NCI-H2029 treated with DMSO at 0.1 percent for 48 hours (cell line): ENCODE results near the gene SPATA18.

Experiments used
- DNase-seq: peaks from one replicate; lab custom pipeline; 2025; lab: John Stamatoyannopoulos, UW

SPATA18 gene

GRCh38 chr4:52051213-52051614, at the start of gene SPATA18:
Gene SPATA18, plus strand, starts transcription at chr4:52051304. Its CDS starts 401 bp downstream, at chr4:52051705.
- DNase-seq = no peak

GRCh38 chr4:52001616-52002015, 49.5 kb upstream of the SPATA18 start:
- DNase-seq = no peak

GRCh38 chr4:52004414-52004813, 46.7 kb upstream of the SPATA18 start:
- no peak for DNase-seq

- no peak for DNase-seq
These were observed 45.4 kb upstream of the SPATA18 start for GRCh38 chr4:52005604-52006273.

GRCh38 chr4:52006887-52007286, 44.2 kb upstream of the SPATA18 start:
- no peak for DNase-seq

GRCh38 chr4:52010986-52011385, 40.1 kb upstream of the SPATA18 start:
- DNase-seq = no peak

- no peak for DNase-seq
These were observed 38.5 kb upstream of the SPATA18 start for GRCh38 chr4:52012651-52013050.

GRCh38 chr4:52014903-52015302, 36.2 kb upstream of the SPATA18 start:
- DNase-seq = no peak

- DNase-seq = no peak
These were observed 35.7 kb upstream of the SPATA18 start for GRCh38 chr4:52015366-52015765.

- no peak for DNase-seq
These were observed 34.1 kb upstream of the SPATA18 start for GRCh38 chr4:52016981-52017380.

GRCh38 chr4:52017814-52018213, 33.3 kb upstream of the SPATA18 start:
- no peak for DNase-seq

GRCh38 chr4:52019936-52020657, 31.0 kb upstream of the SPATA18 start, which contains the start of gene LRRC66:
Gene LRRC66, minus strand, starts transcription at chr4:52020363. Its CDS starts 2,750 bp downstream, at chr4:52017613.
- no peak for DNase-seq

- no peak for DNase-seq
These were observed 22.1 kb upstream of the SPATA18 start for GRCh38 chr4:52028970-52029369.

GRCh38 chr4:52032005-52032404, 19.1 kb upstream of the SPATA18 start:
- no peak for DNase-seq

- DNase-seq = no peak
These were observed 15.9 kb upstream of the SPATA18 start for GRCh38 chr4:52035190-52035589.

GRCh38 chr4:52036886-52037530, 14.1 kb upstream of the SPATA18 start:
- no peak for DNase-seq

GRCh38 chr4:52037689-52038102, 13.4 kb upstream of the SPATA18 start:
- DNase-seq = no peak

GRCh38 chr4:52038103-52038912, 12.8 kb upstream of the SPATA18 start, which contains the start of gene SGCB:
Gene SGCB, minus strand, starts transcription at chr4:52038299. Its CDS starts 40 bp downstream, at chr4:52038259.
- DNase-seq = no peak

GRCh38 chr4:52045028-52045427, 6.1 kb upstream of the SPATA18 start:
- no peak for DNase-seq

GRCh38 chr4:52049266-52049665, 1.8 kb upstream of the SPATA18 start:
- no peak for DNase-seq

GRCh38 chr4:52051615-52052474, 741 bp downstream of the SPATA18 start:
- no peak for DNase-seq
